GM21367 (cell line): ENCODE measurements around the gene BRF1.

Source experiments
- ATAC-seq: cut with Tn5 transposase; IDR thresholded peaks from one replicate; pipeline ENCODE4 v1.9.1; 2021; ENCODE audit not compliant: unreplicated experiment

BRF1 gene

GRCh38 chr14:105162669-105162979 lies 138.2 kb downstream of the BRF1 start:
- no peak for ATAC-seq

- ATAC-seq: no peak
These were observed 138.7 kb downstream of the BRF1 start for GRCh38 chr14:105161964-105162668.

GRCh38 chr14:105161309-105161708 lies 139.5 kb downstream of the BRF1 start:
- ATAC-seq: no peak

GRCh38 chr14:105160776-105161175 lies 140.0 kb downstream of the BRF1 start:
- ATAC-seq: no peak

- ATAC-seq: no peak
These were observed 141.5 kb downstream of the BRF1 start for GRCh38 chr14:105159344-105159743.
